Common myeloid progenitor, CD34-positive (primary cell): ENCODE data around the gene DPF3.

Source experiments
- CTCF ChIA-PET: fragments of 350-600 bp; sonication (Branson Sonifier 250); formaldehyde crosslinking; loops from one replicate; lab custom pipeline; 2021; ENCODE audit warnings: antibody characterized with exemption; lab: Charles Lee
- POLR2A ChIA-PET: fragments of 350-600 bp; sonication (Branson Sonifier 250); formaldehyde crosslinking; loops from one replicate; lab custom pipeline; 2021; ENCODE audit warnings: antibody characterized with exemption; lab: Charles Lee
- DNase-seq, 3 donors: peaks; one replicate each; pipeline versions ENCODE4 v3.0.0 to v3.0.0-alpha.2; 2013
- H3K27ac ChIP-seq, 2 experiments: 1 replicate in 1 of 2; 2 replicates in 1 of 2; pipeline ENCODE4 v1.7.0; 2013; ENCODE audit warnings: inconsistent platforms in 2 of 2, low read length in 2 of 2, mild to moderate bottlenecking in 2 of 2, low read depth in 1 of 2, moderate library complexity in 1 of 2; ENCODE audit not compliant: severe bottlenecking in 2 of 2, insufficient read depth in 1 of 2, poor library complexity in 1 of 2
- H3K27me3 ChIP-seq, 5 experiments: replicated peaks in 2 of 5; 1 replicate in 3 of 5; 2 replicates in 2 of 5; pipeline versions ENCODE4 v1.6.1 to v1.7.0; 2013; ENCODE audit warnings: low read length in 4 of 5, mild to moderate bottlenecking in 2 of 5, moderate library complexity in 2 of 5, inconsistent platforms in 1 of 5; ENCODE audit not compliant: insufficient read depth in 5 of 5, control insufficient read depth in 4 of 5
- H3K36me3 ChIP-seq, 4 experiments: 1 replicate in 2 of 4; 2 replicates in 2 of 4; pipeline versions ENCODE4 v1.6.1 to v1.7.0; 2013; ENCODE audit warnings: low read length in 3 of 4, control low read depth in 1 of 4, mild to moderate bottlenecking in 1 of 4; ENCODE audit not compliant: control insufficient read depth in 4 of 4, insufficient read depth in 4 of 4
- H3K4me1 ChIP-seq, 4 experiments: 1 replicate in 3 of 4; 2 replicates in 1 of 4; pipeline versions ENCODE4 v1.6.1 to v1.7.1; 2013; ENCODE audit warnings: low read length in 3 of 4, mild to moderate bottlenecking in 3 of 4, control low read depth in 1 of 4, inconsistent platforms in 1 of 4, moderate library complexity in 1 of 4; ENCODE audit not compliant: control insufficient read depth in 4 of 4, insufficient read depth in 4 of 4; ENCODE audit errors: control extremely low read depth in 1 of 4
- H3K4me3 ChIP-seq, 7 experiments: 1 replicate in 4 of 7; 2 replicates in 3 of 7; pipeline versions ENCODE4 v1.5.1 to v1.7.0; 2013; ENCODE audit warnings: mild to moderate bottlenecking in 7 of 7, low read length in 6 of 7, moderate library complexity in 6 of 7, inconsistent platforms in 2 of 7, low read depth in 2 of 7, control low read depth in 1 of 7; ENCODE audit not compliant: insufficient read depth in 4 of 7, control insufficient read depth in 1 of 7; ENCODE audit errors: extremely low read depth in 1 of 7
- H3K9me3 ChIP-seq, 5 experiments: 1 replicate in 4 of 5; 2 replicates in 1 of 5; pipeline versions ENCODE4 v1.6.1 to v1.7.1; 2013; ENCODE audit warnings: low read length in 4 of 5, mild to moderate bottlenecking in 2 of 5, inconsistent platforms in 1 of 5, low read depth in 1 of 5, moderate library complexity in 1 of 5; ENCODE audit not compliant: control insufficient read depth in 4 of 5, insufficient read depth in 2 of 5; ENCODE audit errors: control extremely low read depth in 1 of 5
- WGBS: methylation state at CpG from one replicate; pipeline ENCODE4 v1.1.5; 2013; ENCODE audit not compliant: insufficient coverage; 5-methylcytosine and 5-hydroxymethylcytosine counted together

The DPF3 gene

GRCh38 chr14:72619111-72619571 is 274.8 kb downstream of the DPF3 start:
- POLR2A ChIA-PET, result no interaction called here

DNA sequence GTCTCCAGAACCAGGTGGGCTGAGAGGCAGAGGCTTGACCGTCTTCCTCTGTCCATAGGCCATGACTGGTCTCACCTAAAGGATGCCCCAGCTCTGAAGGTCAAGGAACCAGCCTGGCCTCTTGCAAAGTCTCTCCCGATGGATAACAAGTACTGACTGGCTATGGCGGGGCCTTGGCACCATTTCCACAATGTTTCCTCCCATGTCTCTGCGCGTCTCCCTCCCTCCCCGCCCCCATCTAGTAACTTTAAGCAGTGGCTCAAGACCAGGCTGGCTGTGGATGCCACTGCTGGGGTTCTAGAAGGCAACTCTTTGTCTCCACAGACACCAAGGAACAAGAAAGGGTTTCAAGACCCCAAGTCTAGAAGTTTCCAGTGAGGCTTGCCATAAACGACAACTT is 275.5 kb downstream of the DPF3 start:
- H3K27me3 ChIP-seq, result peaks cover 0 to 69% (median 7%) of the 10 kb centered on the region in 5 experiments
- H3K36me3 ChIP-seq, result no peaks in the 10 kb centered on the region
- H3K9me3 ChIP-seq, result peaks cover 0 to 4% (median 2%) of the 10 kb centered on the region in 5 experiments
- POLR2A ChIA-PET, result no interaction called here
- H3K4me3 ChIP-seq, result no peak overlapping the region
- CTCF ChIA-PET, result no interaction called here
- no peak overlapping the region for H3K27ac ChIP-seq
- no peaks in the 10 kb centered on the region for H3K4me1 ChIP-seq
- no peak for DNase-seq
- WGBS, result 86% methylated on average over 4 of the region's 7 CpGs

More at GRCh38 chr14:72619111-72619571, 274.8 kb downstream of the DPF3 start:
- peaks cover 0 to 4% (median 2%) of the 10 kb centered on the region in 5 experiments for H3K9me3 ChIP-seq
- no peaks in the 10 kb centered on the region for H3K4me1 ChIP-seq
- no peak for DNase-seq
- no peaks in the 10 kb centered on the region for H3K36me3 ChIP-seq
- 88% methylated on average over 6 of the region's 8 CpGs for WGBS
- no peak overlapping the region for H3K4me3 ChIP-seq
- CTCF ChIA-PET, result interaction anchor here (1.0 kb wide), 1 partner anchor 10 kb away, joined by 3 read pairs; no protein-coding TSS in a partner anchor
- H3K27ac ChIP-seq, result no peak overlapping the region
- H3K27me3 ChIP-seq, result peaks cover 0 to 62% (median 7%) of the 10 kb centered on the region in 5 experiments

- Histone ChIP-seq H3K27me3 (peaks cover 0 to 76% (median 7%) of the 10 kb centered on the region in 5 experiments), H3K36me3 (no peaks in the 10 kb centered on the region), H3K9me3 (peaks cover 0 to 1% (median 0%) of the 10 kb centered on the region in 5 experiments), H3K4me3 (no peak overlapping the region), H3K27ac (no peak overlapping the region), H3K4me1 (no peaks in the 10 kb centered on the region)
- WGBS, result 98% methylated on average over 14 of the region's 20 CpGs
- CTCF ChIA-PET, result no interaction called here
- no peak for DNase-seq
- POLR2A ChIA-PET, result no interaction called here
These were observed 276.4 kb downstream of the DPF3 start for GRCh38 chr14:72617391-72618031.

DNA sequence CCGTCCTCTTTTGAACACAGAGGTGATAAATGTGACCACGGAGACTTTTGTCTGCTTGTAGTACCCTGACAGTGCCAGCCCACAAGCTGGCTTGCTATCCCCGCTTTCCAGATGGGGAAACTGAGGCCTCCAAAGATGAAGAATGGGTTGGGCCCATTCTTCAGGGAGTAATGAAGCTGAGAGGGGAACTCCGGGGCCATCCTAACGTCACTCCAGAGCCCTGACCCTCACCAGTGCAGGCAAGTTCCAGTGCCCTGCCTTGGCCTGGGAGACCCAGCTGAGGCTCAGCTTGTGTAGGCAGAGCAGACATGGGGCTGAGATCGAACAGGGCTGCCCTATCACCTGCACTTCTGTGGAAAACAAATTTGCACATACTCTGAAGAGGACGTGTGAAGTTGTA is 277.1 kb downstream of the DPF3 start:
- Histone ChIP-seq H3K36me3 (no peaks in the 10 kb centered on the region), H3K9me3 (no peaks in the 10 kb centered on the region), H3K27ac (no peak overlapping the region), H3K27me3 (peaks cover 0 to 73% (median 7%) of the 10 kb centered on the region in 5 experiments), H3K4me1 (no peaks in the 10 kb centered on the region), H3K4me3 (no peak overlapping the region)
- ChIA-PET POLR2A (no interaction called here), CTCF (no interaction called here)
- DNase-seq, result no peak
- WGBS, result 96% methylated on average over 7 of the region's 7 CpGs

- Histone ChIP-seq H3K27ac (no peak overlapping the region), H3K4me1 (no peaks in the 10 kb centered on the region), H3K36me3 (no peaks in the 10 kb centered on the region), H3K4me3 (no peak overlapping the region), H3K27me3 (peaks cover 0 to 73% (median 10%) of the 10 kb centered on the region in 5 experiments), H3K9me3 (no peaks in the 10 kb centered on the region)
- POLR2A ChIA-PET, result no interaction called here
- CTCF ChIA-PET, result no interaction called here
- 73% methylated on average over 4 of the region's 4 CpGs for WGBS
- no peak for DNase-seq
These were observed 277.6 kb downstream of the DPF3 start for GRCh38 chr14:72616294-72616693.

GRCh38 chr14:72615451-72616121 is 278.3 kb downstream of the DPF3 start:
- H3K9me3 ChIP-seq, result no peaks in the 10 kb centered on the region
- WGBS, result 94% methylated on average over 7 of the region's 9 CpGs
- no peak overlapping the region for H3K4me3 ChIP-seq
- H3K4me1 ChIP-seq, result no peaks in the 10 kb centered on the region
- peaks cover 0 to 76% (median 15%) of the 10 kb centered on the region in 5 experiments for H3K27me3 ChIP-seq
- no peak overlapping the region for H3K27ac ChIP-seq
- POLR2A ChIA-PET, result no interaction called here
- no peaks in the 10 kb centered on the region for H3K36me3 ChIP-seq
- no peak for DNase-seq
- CTCF ChIA-PET, result no interaction called here

DNA sequence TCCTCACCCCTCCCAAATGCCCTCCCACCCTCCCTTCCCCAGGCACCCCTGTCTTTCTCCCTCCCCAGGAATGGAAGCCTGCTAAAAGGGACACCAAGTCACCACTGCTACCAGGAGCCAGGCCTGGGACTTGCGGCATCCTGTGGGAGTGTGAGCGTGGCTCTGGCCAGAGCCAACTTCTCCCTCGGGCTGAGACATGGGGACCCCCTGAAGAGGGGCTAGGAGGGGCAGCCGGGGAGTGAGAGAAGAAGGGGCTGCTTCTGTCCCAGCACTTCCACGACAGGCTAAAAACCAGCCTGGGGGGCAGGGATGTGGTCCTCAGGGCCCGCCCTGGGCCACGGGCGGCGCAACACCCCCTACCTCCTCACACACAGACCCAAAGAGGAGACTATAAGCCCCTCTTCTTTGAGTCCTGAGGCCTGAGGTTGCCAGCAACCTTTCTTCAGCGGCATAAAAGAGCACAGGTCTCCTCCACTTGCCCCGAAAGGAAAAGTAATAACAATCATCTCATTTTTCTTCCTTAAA is 278.9 kb downstream of the DPF3 start:
- CTCF ChIA-PET, result no interaction called here
- no peak for DNase-seq

More for the DNA sequence above, 278.9 kb downstream of the DPF3 start:
- Histone ChIP-seq H3K36me3 (no peaks in the 10 kb centered on the region), H3K4me1 (no peaks in the 10 kb centered on the region), H3K27me3 (peaks cover 0 to 82% (median 18%) of the 10 kb centered on the region in 5 experiments), H3K4me3 (no peak overlapping the region), H3K9me3 (no peaks in the 10 kb centered on the region), H3K27ac (no peak overlapping the region)
- 94% methylated on average over 7 of the region's 11 CpGs for WGBS
- POLR2A ChIA-PET, result no interaction called here
